ACC112 (cell line): Measurements from ENCODE around the gene MYL9.

Source experiments
- H2AFZ ChIP-seq: fragments of 200-600 bp; sonication (generic); one replicate; pipeline ENCODE4 v1.6.0; 2017; ENCODE audit warnings: antibody characterized with exemption, low read length; ENCODE audit not compliant: unreplicated experiment
- H3K27ac ChIP-seq: fragments of 200-600 bp; sonication (generic); 2 replicates; pipeline ENCODE4 v1.5.1; 2014; ENCODE audit warnings: low read depth, mild to moderate bottlenecking, antibody characterized with exemption, low read length, moderate library complexity
- H3K27me3 ChIP-seq: fragments of 200-600 bp; sonication (generic); 2 replicates; pipeline ENCODE4 v1.6.1; 2014; ENCODE audit warnings: mild to moderate bottlenecking, antibody characterized with exemption, low read length, moderate library complexity, mixed read lengths; ENCODE audit not compliant: insufficient read depth
- H3K36me3 ChIP-seq: fragments of 200-600 bp; sonication (generic); 2 replicates; pipeline ENCODE4 v1.6.1; 2016; ENCODE audit warnings: mild to moderate bottlenecking, antibody characterized with exemption, low read length, moderate library complexity, mixed read lengths; ENCODE audit not compliant: insufficient read depth
- H3K4me1 ChIP-seq: fragments of 200-600 bp; sonication (generic); one replicate; pipeline ENCODE4 v1.6.1; 2016; ENCODE audit warnings: low read length, mixed read lengths; ENCODE audit not compliant: insufficient read depth, unreplicated experiment, control insufficient read depth
- H3K4me3 ChIP-seq: fragments of 200-600 bp; sonication (generic); 2 replicates; pipeline ENCODE4 v1.5.1; 2014; ENCODE audit warnings: mild to moderate bottlenecking, low read depth, low read length
- H3K79me2 ChIP-seq: fragments of 200-600 bp; sonication (generic); one replicate; pipeline ENCODE4 v1.6.0; 2016; ENCODE audit warnings: low read length; ENCODE audit not compliant: control insufficient read depth, unreplicated experiment, insufficient read depth

The MYL9 gene

GRCh38 chr20:36542516-36543183 lies 1.3 kb downstream of the MYL9 start:
- no peak overlapping the region for H2AFZ ChIP-seq
- no peaks in the 10 kb centered on the region for H3K27me3 ChIP-seq
- H3K4me3 ChIP-seq: peak overlapping the region; percentile 90
- H3K4me1 ChIP-seq: peaks cover 40% of the 10 kb centered on the region
- peak overlapping the region; percentile 79 for H3K27ac ChIP-seq
- H3K36me3 ChIP-seq: peaks cover 7% of the 10 kb centered on the region; the same call in 1 of the 2 replicates
- H3K79me2 ChIP-seq: peaks cover 36% of the 10 kb centered on the region

GRCh38 chr20:36543184-36544133 lies 2.1 kb downstream of the MYL9 start:
- Histone ChIP-seq H3K27me3 (no peaks in the 10 kb centered on the region), H3K36me3 (peaks cover 10% of the 10 kb centered on the region; the same call in 1 of the 2 replicates), H3K27ac (peak overlapping the region; percentile 79), H3K4me1 (peaks cover 36% of the 10 kb centered on the region), H3K79me2 (peaks cover 36% of the 10 kb centered on the region), H3K4me3 (peak overlapping the region; percentile 90), H2AFZ (no peak overlapping the region)

- Histone ChIP-seq H3K27me3 (no peaks in the 10 kb centered on the region), H3K27ac (peak overlapping the region; percentile 79), H3K79me2 (peaks cover 36% of the 10 kb centered on the region), H3K4me3 (peak overlapping the region; percentile 90), H3K4me1 (peaks cover 36% of the 10 kb centered on the region), H3K36me3 (peaks cover 14% of the 10 kb centered on the region; the same call in 1 of the 2 replicates), H2AFZ (no peak overlapping the region)
Measured at GRCh38 chr20:36544134-36545018, 3.1 kb downstream of the MYL9 start.

GRCh38 chr20:36546111-36546736 lies 4.9 kb downstream of the MYL9 start:
- no peaks in the 10 kb centered on the region for H3K27me3 ChIP-seq
- H3K36me3 ChIP-seq: peaks cover 15% of the 10 kb centered on the region; the same call in 1 of the 2 replicates
- H3K4me3 ChIP-seq: no peak overlapping the region
- H3K4me1 ChIP-seq: peaks cover 28% of the 10 kb centered on the region
- no peak overlapping the region for H3K27ac ChIP-seq
- H3K79me2 ChIP-seq: peaks cover 36% of the 10 kb centered on the region
- no peak overlapping the region for H2AFZ ChIP-seq

- Histone ChIP-seq H3K4me1 (peaks cover 25% of the 10 kb centered on the region), H3K36me3 (peaks cover 15% of the 10 kb centered on the region; the same call in 1 of the 2 replicates), H2AFZ (no peak overlapping the region), H3K27me3 (no peaks in the 10 kb centered on the region), H3K27ac (no peak overlapping the region), H3K4me3 (no peak overlapping the region), H3K79me2 (peaks cover 26% of the 10 kb centered on the region)
Measured at GRCh38 chr20:36547186-36548005, 6.1 kb downstream of the MYL9 start.

GRCh38 chr20:36548006-36548315 lies 6.6 kb downstream of the MYL9 start:
- no peaks in the 10 kb centered on the region for H3K27me3 ChIP-seq
- H3K4me1 ChIP-seq: peaks cover 19% of the 10 kb centered on the region
- H3K4me3 ChIP-seq: no peak overlapping the region
- H2AFZ ChIP-seq: no peak overlapping the region
- H3K36me3 ChIP-seq: peaks cover 15% of the 10 kb centered on the region; the same call in 1 of the 2 replicates
- peaks cover 20% of the 10 kb centered on the region for H3K79me2 ChIP-seq
- no peak overlapping the region for H3K27ac ChIP-seq

- Histone ChIP-seq H3K36me3 (peaks cover 15% of the 10 kb centered on the region; the same call in 1 of the 2 replicates), H3K27ac (no peak overlapping the region), H2AFZ (no peak overlapping the region), H3K4me1 (peaks cover 10% of the 10 kb centered on the region), H3K4me3 (no peak overlapping the region), H3K27me3 (no peaks in the 10 kb centered on the region), H3K79me2 (peaks cover 10% of the 10 kb centered on the region)
Measured at GRCh38 chr20:36548704-36549627, 7.6 kb downstream of the MYL9 start.

GRCh38 chr20:36549628-36549941 lies 8.3 kb downstream of the MYL9 start:
- Histone ChIP-seq H3K79me2 (peaks cover 4% of the 10 kb centered on the region), H3K4me3 (no peak overlapping the region), H3K4me1 (peaks cover 4% of the 10 kb centered on the region), H3K36me3 (peaks cover 15% of the 10 kb centered on the region; the same call in 1 of the 2 replicates), H3K27me3 (no peaks in the 10 kb centered on the region), H3K27ac (no peak overlapping the region), H2AFZ (no peak overlapping the region)
